Gastrocnemius medialis (tissue), 4 donors: ENCODE data around the gene CHCHD5.

Experiments
- CTCF ChIP-seq, 5 experiments: fragments of 450-650 bp in 3 of 5; fragments of 200-600 bp in 2 of 5; sonication (generic) in 2 of 5; IDR thresholded peaks in 4 of 5; conservative IDR thresholded peaks in 1 of 5; 1 replicate in 4 of 5; 2 replicates in 1 of 5; pipeline ENCODE4 v1.5.1; 2016 to 2019; ENCODE audit warnings: antibody characterized with exemption in 5 of 5, mild to moderate bottlenecking in 3 of 5, moderate library complexity in 3 of 5
- POLR2A ChIP-seq, 2 donors: fragments of 450-650 bp; IDR thresholded peaks; one replicate each; pipeline ENCODE4 v1.6.1; 2017; ENCODE audit warnings: antibody characterized with exemption in 2 of 2, mild to moderate bottlenecking in 2 of 2, moderate library complexity in 2 of 2

GRCh38 chr2:112579241-112579640 is 5.2 kb upstream of the CHCHD5 start:
- TF ChIP-seq POLR2A (IDR thresholded peaks at IDR 0.05) (no peak), CTCF (IDR thresholded peaks at IDR 0.05 in 4 of 5, conservative IDR thresholded peaks at IDR 0.05 in 1 of 5) (no peak)
